B cell (primary cell): ENCODE measurements around the gene NECAB2. TPM values are rescaled to one million over a fixed set of nuclear protein-coding genes. Genes with fewer than 3 reads are reported as not detected.

Source experiments
- ATAC-seq: fragments of 200-7000 bp; cut with Tn5 transposase; one replicate; pipeline ENCODE4 v1.10.0; 2021; ENCODE audit warnings: low read depth, mild to moderate bottlenecking, moderate number of reproducible peaks, moderate library complexity
- CTCF ChIA-PET: fragments of 350-600 bp; sonication (Branson Sonifier 250); formaldehyde crosslinking; loops from one replicate; lab custom pipeline; 2021; ENCODE audit warnings: antibody characterized with exemption, inconsistent platforms; lab: Charles Lee
- POLR2A ChIA-PET: fragments of 350-600 bp; sonication (Branson Sonifier 250); formaldehyde crosslinking; loops from one replicate; lab custom pipeline; 2021; ENCODE audit warnings: antibody characterized with exemption; lab: Charles Lee
- DNase-seq: peaks from one replicate; pipeline ENCODE4 v3.0.0; 2013
- H2AFZ ChIP-seq: 2 replicates; pipeline ENCODE4 v1.6.1; 2012; ENCODE audit warnings: mild to moderate bottlenecking, low read depth, low read length; ENCODE audit not compliant: insufficient read depth, poor library complexity, severe bottlenecking
- H3K27ac ChIP-seq, 2 donors: 1 replicate in 1 of 2; 2 replicates in 1 of 2; pipeline ENCODE4 v1.5.1; 2012 to 2013; ENCODE audit warnings: low read length in 2 of 2, mild to moderate bottlenecking in 2 of 2, moderate library complexity in 1 of 2
- H3K27me3 ChIP-seq, 4 experiments: fragments of 200-600 bp in 1 of 4; sonication (generic) in 1 of 4; replicated peaks in 1 of 4; 1 replicate in 2 of 4; 2 replicates in 2 of 4; pipeline versions ENCODE4 v1.6.1 to v1.7.0; 2013 to 2016; ENCODE audit warnings: low read length in 3 of 4, mild to moderate bottlenecking in 2 of 4, mixed read lengths in 1 of 4, moderate library complexity in 1 of 4; ENCODE audit not compliant: insufficient read depth in 4 of 4, control insufficient read depth in 3 of 4; ENCODE audit errors: control extremely low read depth in 1 of 4
- H3K36me3 ChIP-seq, 2 experiments: replicated peaks in 1 of 2; 1 replicate in 1 of 2; 2 replicates in 1 of 2; pipeline versions ENCODE4 v1.6.1 to v1.7.1; 2013; ENCODE audit warnings: low read length in 1 of 2; ENCODE audit not compliant: insufficient read depth in 2 of 2, control insufficient read depth in 1 of 2; ENCODE audit errors: control extremely low read depth in 1 of 2, extremely low read depth in 1 of 2
- H3K4me1 ChIP-seq, 2 donors: fragments of 200-600 bp in 1 of 2; sonication (generic) in 1 of 2; 1 replicate in 1 of 2; 2 replicates in 1 of 2; pipeline versions ENCODE4 v1.5.1 to v1.6.1; 2013 to 2017; ENCODE audit warnings: low read length in 2 of 2; ENCODE audit not compliant: control insufficient read depth in 2 of 2, insufficient read depth in 2 of 2
- H3K4me2 ChIP-seq: replicated peaks from 2 replicates; pipeline ENCODE3; 2012; ENCODE audit warnings: mild to moderate bottlenecking, low read depth, low read length; ENCODE audit not compliant: poor library complexity, severe bottlenecking
- H3K4me3 ChIP-seq, 5 experiments: fragments of 200-600 bp in 1 of 5; sonication (generic) in 1 of 5; 1 replicate in 3 of 5; 2 replicates in 2 of 5; pipeline versions ENCODE4 v1.5.1 to v1.7.0; 2011 to 2016; ENCODE audit warnings: low read length in 4 of 5, mild to moderate bottlenecking in 4 of 5, low read depth in 2 of 5, control low read depth in 1 of 5, moderate library complexity in 1 of 5; ENCODE audit not compliant: insufficient read depth in 1 of 5; ENCODE audit errors: control extremely low read depth in 1 of 5, extremely low read depth in 1 of 5
- H3K79me2 ChIP-seq: fragments of 200-600 bp; sonication (generic); one replicate; pipeline ENCODE4 v1.6.0; 2016; ENCODE audit warnings: low read length; ENCODE audit not compliant: control insufficient read depth, insufficient read depth
- H3K9ac ChIP-seq: fragments of 200-600 bp; sonication (generic); 2 replicates; pipeline ENCODE4 v1.6.1; 2017; ENCODE audit warnings: mild to moderate bottlenecking, low read length, moderate library complexity
- H3K9me3 ChIP-seq, 3 donors: one replicate each; pipeline versions ENCODE4 v1.6.1 to v1.7.1; 2013; ENCODE audit warnings: low read length in 2 of 3; ENCODE audit not compliant: control insufficient read depth in 2 of 3, insufficient read depth in 1 of 3; ENCODE audit errors: control extremely low read depth in 1 of 3
- H4K20me1 ChIP-seq: 2 replicates; pipeline ENCODE4 v1.6.0; 2012; ENCODE audit warnings: mild to moderate bottlenecking, low read length; ENCODE audit not compliant: insufficient read depth, control insufficient read depth, poor library complexity, severe bottlenecking
- H3K27ac Mint-ChIP-seq: one replicate; pipeline ENCODE4 v1.8.0; 2021; ENCODE audit warnings: mixed read lengths
- H3K27me3 Mint-ChIP-seq: one replicate; pipeline ENCODE4 v1.8.0; 2021; ENCODE audit warnings: mixed read lengths
- H3K4me1 Mint-ChIP-seq: one replicate; pipeline ENCODE4 v1.8.0; 2021; ENCODE audit warnings: mixed read lengths
- H3K4me3 Mint-ChIP-seq: one replicate; pipeline ENCODE4 v1.8.0; 2021; ENCODE audit warnings: mixed read lengths
- H3K9me3 Mint-ChIP-seq: one replicate; pipeline ENCODE4 v1.8.0; 2022; ENCODE audit warnings: mixed read lengths; ENCODE audit not compliant: insufficient read depth
- CTCF ChIP-seq: fragments of 200-600 bp; IDR thresholded peaks from one replicate; pipeline ENCODE4 v1.8.0; 2022; ENCODE audit warnings: antibody characterized with exemption, mild to moderate bottlenecking
- EZH2 ChIP-seq: IDR thresholded peaks from 2 replicates; pipeline ENCODE4 v1.6.1; 2012; ENCODE audit warnings: borderline replicate concordance, low read depth, mild to moderate bottlenecking, moderate library complexity, low read length; ENCODE audit not compliant: insufficient read depth, poor library complexity, severe bottlenecking
- WGBS: methylation state at CpG from one replicate; pipeline ENCODE4 v1.1.5; 2013; ENCODE audit warnings: missing lambda C conversion rate; ENCODE audit not compliant: insufficient coverage; 5-methylcytosine and 5-hydroxymethylcytosine counted together
- intact Hi-C: fragments of 100-400 bp; cut with micrococcal nuclease; formaldehyde crosslinking; loops from one replicate; pipeline ENCODE4 v1.10.0; 2022
- polyA plus RNA-seq: library from polyadenylated mRNA; depleted of rRNA; stranded (reverse); fragments of >200 nt; gene quantifications from 2 replicates; pipeline ENCODE4 v1.2.3, GENCODE V29; 2012
- total RNA-seq, 2 donors: library from RNA; stranded (reverse); fragments of 120-200 nt in 1 of 2; gene quantifications; 1 replicate in 1 of 2; 2 replicates in 1 of 2; pipeline versions ENCODE4 v1.2.3 to v1.2.4, GENCODE V29; 2013 to 2022

The NECAB2 gene
- total and polyA plus RNA-seq, 2 donors (not counting 1 experiment from before 2014, with no cell fraction given): not detected

DNA sequence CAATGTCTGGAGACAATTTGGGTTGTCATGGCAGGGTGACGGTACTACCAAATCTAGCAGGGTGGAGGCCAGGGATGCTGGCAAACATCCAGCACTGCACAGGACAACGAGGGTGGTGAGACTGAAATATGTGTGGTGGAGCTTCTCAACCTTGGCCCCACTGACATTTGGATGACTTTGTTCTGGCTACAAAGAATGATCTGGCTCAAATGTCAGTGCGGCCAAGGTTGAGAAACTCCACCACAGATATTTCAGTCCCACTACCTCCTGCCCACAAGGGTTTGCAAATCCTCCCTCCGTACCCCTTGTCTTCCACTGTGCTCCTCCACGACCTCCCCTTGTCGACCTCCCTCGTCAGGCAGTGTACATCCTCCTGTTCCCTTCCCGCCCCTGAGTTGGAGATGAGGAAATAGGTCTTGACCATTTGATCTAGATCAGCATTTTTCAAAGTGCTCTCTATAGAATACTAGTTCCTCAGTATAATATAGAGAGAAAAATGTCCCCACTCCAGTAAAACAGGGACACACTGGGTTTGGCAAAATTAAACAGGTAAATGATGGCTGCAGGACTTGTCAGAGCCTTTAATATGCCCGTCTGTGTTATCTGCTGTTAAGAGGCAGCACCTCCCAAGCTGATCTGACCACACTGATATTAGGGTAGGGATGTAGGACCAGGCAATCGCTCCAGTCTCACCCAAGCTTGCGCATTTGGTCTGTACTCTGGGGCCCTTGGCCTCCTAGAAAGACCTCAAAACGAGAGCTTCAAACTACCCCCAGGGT is 8.2 kb upstream of the NECAB2 start:
- Histone ChIP-seq H3K27ac (no peak overlapping the region), H3K4me1 (no peaks in the 10 kb centered on the region), H4K20me1 (no peaks in the 10 kb centered on the region), H3K79me2 (no peaks in the 10 kb centered on the region), H3K4me2 (no peak overlapping the region), H3K27me3 (peaks cover 0 to 20% (median 0%) of the 10 kb centered on the region in 4 experiments), H3K36me3 (no peaks in the 10 kb centered on the region), H2AFZ (no peak overlapping the region), H3K9ac (no peak overlapping the region), H3K9me3 (no peaks in the 10 kb centered on the region), H3K4me3 (no peak overlapping the region)
- CTCF ChIA-PET: interaction anchor here (1.0 kb wide), 1 partner anchor 204 kb away, joined by 3 read pairs; no protein-coding TSS in a partner anchor
- no peaks in the 10 kb centered on the region for H3K4me1 Mint-ChIP-seq
- ATAC-seq (no peak), DNase-seq (no peak)
- 86% methylated on average over 6 of the region's 12 CpGs for WGBS
- TF ChIP-seq CTCF: no peak
- TF ChIP-seq EZH2: no peak
- POLR2A ChIA-PET: no interaction called here
- no peak overlapping the region for H3K27ac Mint-ChIP-seq
- no peaks in the 10 kb centered on the region for H3K9me3 Mint-ChIP-seq
- intact Hi-C loops: loop anchor here (5.0 kb wide), 2 partner anchors 107 to 227 kb away; partner anchors contain the start of gene TAF1C
- no peak overlapping the region for H3K4me3 Mint-ChIP-seq
- peaks cover 7% of the 10 kb centered on the region for H3K27me3 Mint-ChIP-seq

DNA sequence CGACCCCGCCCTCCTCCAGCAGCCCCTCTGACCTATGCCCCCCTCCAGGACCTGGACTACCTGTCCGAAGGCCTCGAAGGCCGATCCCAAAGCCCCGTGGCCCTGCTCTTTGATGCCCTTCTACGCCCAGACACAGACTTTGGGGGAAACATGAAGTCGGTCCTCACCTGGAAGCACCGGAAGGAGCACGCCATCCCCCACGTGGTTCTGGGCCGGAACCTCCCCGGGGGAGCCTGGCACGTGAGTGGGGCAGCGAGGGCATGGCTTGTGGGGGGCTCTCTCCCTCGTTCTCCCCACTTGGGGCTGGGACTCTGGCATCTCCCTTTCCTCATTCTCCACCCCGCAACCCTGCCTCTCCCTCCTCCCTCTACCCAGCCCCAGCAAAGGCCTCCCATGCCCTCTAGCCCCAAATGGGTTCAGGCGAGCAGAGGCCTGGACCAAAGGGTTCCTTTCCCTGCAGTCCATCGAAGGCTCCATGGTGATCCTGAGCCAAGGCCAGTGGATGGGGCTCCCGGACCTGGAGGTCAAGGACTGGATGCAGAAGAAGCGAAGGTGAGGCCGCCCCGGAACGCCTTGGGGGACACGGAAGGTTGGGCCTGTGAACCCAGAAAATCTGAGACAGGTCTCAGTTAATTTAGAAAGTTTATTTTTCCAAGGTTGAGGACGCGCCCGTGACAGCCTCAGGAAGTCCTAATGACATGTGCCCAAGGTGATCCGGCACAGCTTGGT is 7.4 kb upstream of the NECAB2 start:
- no peaks in the 10 kb centered on the region for H3K79me2 ChIP-seq
- no peak for TF ChIP-seq EZH2
- TF ChIP-seq CTCF: no peak
- no peak overlapping the region for H3K9ac ChIP-seq
- Mint-ChIP-seq H3K27ac (no peak overlapping the region), H3K9me3 (no peaks in the 10 kb centered on the region), H3K4me3 (no peak overlapping the region), H3K4me1 (no peaks in the 10 kb centered on the region), H3K27me3 (peaks cover under 1% of the 10 kb centered on the region)
- intact Hi-C loops: no loop called here
- H3K4me3 ChIP-seq: no peak overlapping the region
- no peak overlapping the region for H2AFZ ChIP-seq
- H3K27ac ChIP-seq: no peak overlapping the region
- ChIA-PET CTCF (no interaction called here), POLR2A (no interaction called here)
- 92% methylated on average over 25 of the region's 29 CpGs for WGBS
- H3K9me3 ChIP-seq: no peaks in the 10 kb centered on the region
- H4K20me1 ChIP-seq: no peaks in the 10 kb centered on the region
- H3K27me3 ChIP-seq: peaks cover 0 to 12% (median 0%) of the 10 kb centered on the region in 4 experiments
- H3K4me1 ChIP-seq: no peaks in the 10 kb centered on the region
- ATAC-seq: no peak
- H3K36me3 ChIP-seq: no peaks in the 10 kb centered on the region
- no peak for DNase-seq
- no peak overlapping the region for H3K4me2 ChIP-seq
